Measurements from ENCODE around the gene ACVRL1. TPM values are rescaled to one million over a fixed set of nuclear protein-coding genes. Genes with fewer than 3 reads are reported as not detected.

The ACVRL1 gene
- total RNA-seq, 1 donor from 2014 or later: 37.1 TPM

- DNase-seq (ENCODE audit: low spot score): no peak
These were observed 8.8 kb upstream of the ACVRL1 start for GRCh38 chr12:51898506-51898905.

GRCh38 chr12:51898937-51899336, 8.4 kb upstream of the ACVRL1 start:
- DNase-seq (ENCODE audit: low spot score): no peak

GRCh38 chr12:51900323-51900889, 6.9 kb upstream of the ACVRL1 start:
- DNase-seq (ENCODE audit: low spot score): no peak

GRCh38 chr12:51901121-51901817, 6.0 kb upstream of the ACVRL1 start:
- DNase-seq (ENCODE audit: low spot score): no peak

GRCh38 chr12:51901881-51902280, 5.4 kb upstream of the ACVRL1 start:
- DNase-seq (ENCODE audit: low spot score): no peak

GRCh38 chr12:51904951-51905470, 2.3 kb upstream of the ACVRL1 start:
- DNase-seq (ENCODE audit: low spot score): no peak

GRCh38 chr12:51905471-51906429, 1.6 kb upstream of the ACVRL1 start:
- no peak for DNase-seq (ENCODE audit: low spot score)

GRCh38 chr12:51906430-51907082, 748 bp upstream of the ACVRL1 start:
- DNase-seq (ENCODE audit: low spot score): no peak

GRCh38 chr12:51907856-51908425, 637 bp downstream of the ACVRL1 start:
- DNase-seq (ENCODE audit: low spot score): no peak

- DNase-seq (ENCODE audit: low spot score): no peak
These were observed 1.7 kb downstream of the ACVRL1 start for GRCh38 chr12:51908876-51909592.

- DNase-seq (ENCODE audit: low spot score): no peak
These were observed 2.9 kb downstream of the ACVRL1 start for GRCh38 chr12:51910168-51910567.

GRCh38 chr12:51910691-51911090, 3.4 kb downstream of the ACVRL1 start:
- no peak for DNase-seq (ENCODE audit: low spot score)

GRCh38 chr12:51911307-51911706, 4.0 kb downstream of the ACVRL1 start:
- DNase-seq (ENCODE audit: low spot score): no peak

- DNase-seq (ENCODE audit: low spot score): no peak
These were observed 4.7 kb downstream of the ACVRL1 start for GRCh38 chr12:51911788-51912711.

GRCh38 chr12:51913071-51914033, 6.0 kb downstream of the ACVRL1 start:
- DNase-seq (ENCODE audit: low spot score): no peak

- no peak for DNase-seq (ENCODE audit: low spot score)
These were observed 7.0 kb downstream of the ACVRL1 start for GRCh38 chr12:51914034-51914923.

- DNase-seq (ENCODE audit: low spot score): no peak
These were observed 7.8 kb downstream of the ACVRL1 start for GRCh38 chr12:51915003-51915625.

All from mucosa of gallbladder (tissue), 1 donor.